WTC11 (cell line): ENCODE data around the gene CREM.

Source experiments
- CBFB ChIP-seq: sonication (generic); formaldehyde crosslinking; IDR thresholded peaks from 2 replicates; pipeline ENCODE4 v1.8.1; 2022; ENCODE audit warnings: mild to moderate bottlenecking, low read depth, missing genetic modification reagents
- CTCF ChIP-seq: fragments of 200-600 bp; IDR thresholded peaks from 2 replicates; pipeline ENCODE4 v1.8.0; 2022; ENCODE audit warnings: antibody characterized with exemption
- FOXJ3 ChIP-seq: sonication (generic); formaldehyde crosslinking; IDR thresholded peaks from 2 replicates; pipeline ENCODE4 v1.9.0; 2021; ENCODE audit warnings: missing genetic modification reagents, mild to moderate bottlenecking, borderline replicate concordance
- KAT7 ChIP-seq: sonication (generic); formaldehyde crosslinking; IDR thresholded peaks from 2 replicates; pipeline ENCODE4 v1.8.1; 2023; ENCODE audit warnings: missing genetic modification reagents, mild to moderate bottlenecking, borderline replicate concordance
- PRDM15 ChIP-seq: sonication (generic); formaldehyde crosslinking; IDR thresholded peaks from 2 replicates; pipeline ENCODE4 v1.8.0; 2022; ENCODE audit warnings: missing genetic modification reagents
- SP1 ChIP-seq: sonication (generic); formaldehyde crosslinking; conservative IDR thresholded peaks from 2 replicates; pipeline ENCODE4 v1.8.1; 2022; ENCODE audit warnings: missing genetic modification reagents
- TF ChIP-seq, protein P1 (sequence below): sonication (generic); formaldehyde crosslinking; IDR thresholded peaks from 2 replicates; pipeline ENCODE4 v1.8.1; 2023; ENCODE audit warnings: mild to moderate bottlenecking, moderate library complexity, missing genetic modification reagents

DNA sequence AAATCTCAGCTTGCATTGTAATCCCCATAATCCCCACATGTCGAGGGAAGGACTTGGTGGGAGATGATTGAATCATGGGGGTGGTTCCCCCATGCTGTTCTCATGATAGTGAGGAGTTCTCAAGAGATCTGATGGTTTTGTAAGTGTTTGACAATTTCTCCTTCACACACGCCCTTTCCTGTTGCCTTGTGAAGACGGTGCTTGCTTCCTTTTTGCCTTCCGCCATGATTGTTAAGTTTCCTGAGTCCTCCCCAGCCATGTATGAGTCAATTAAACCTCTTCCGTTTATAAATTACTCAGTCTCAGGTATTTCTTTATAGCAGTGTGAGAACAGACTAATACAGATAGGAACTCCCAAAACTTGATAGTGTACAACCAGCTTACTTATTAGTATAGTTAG, 98.6 kb downstream of the CREM start:
- TF ChIP-seq CTCF = no peak
- TF ChIP-seq FOXJ3 = no peak
- no peak for TF ChIP-seq PRDM15
- TF ChIP-seq SP1 (CRISPR knock-in tag) = no peak
- TF ChIP-seq, protein P1, sequence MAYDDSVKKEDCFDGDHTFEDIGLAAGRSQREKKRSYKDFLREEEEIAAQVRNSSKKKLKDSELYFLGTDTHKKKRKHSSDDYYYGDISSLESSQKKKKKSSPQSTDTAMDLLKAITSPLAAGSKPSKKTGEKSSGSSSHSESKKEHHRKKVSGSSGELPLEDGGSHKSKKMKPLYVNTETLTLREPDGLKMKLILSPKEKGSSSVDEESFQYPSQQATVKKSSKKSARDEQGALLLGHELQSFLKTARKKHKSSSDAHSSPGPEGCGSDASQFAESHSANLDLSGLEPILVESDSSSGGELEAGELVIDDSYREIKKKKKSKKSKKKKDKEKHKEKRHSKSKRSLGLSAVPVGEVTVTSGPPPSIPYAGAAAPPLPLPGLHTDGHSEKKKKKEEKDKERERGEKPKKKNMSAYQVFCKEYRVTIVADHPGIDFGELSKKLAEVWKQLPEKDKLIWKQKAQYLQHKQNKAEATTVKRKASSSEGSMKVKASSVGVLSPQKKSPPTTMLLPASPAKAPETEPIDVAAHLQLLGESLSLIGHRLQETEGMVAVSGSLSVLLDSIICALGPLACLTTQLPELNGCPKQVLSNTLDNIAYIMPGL (CRISPR knock-in tag) = no peak
- TF ChIP-seq CBFB (CRISPR knock-in tag) = no peak
- no peak for TF ChIP-seq KAT7
